Tibial nerve (tissue), 3 donors: Measurements from ENCODE around the gene MBP.
"Not testable (repeated sequence)": the region's sequence is repeated elsewhere in the genome, so short reads cannot be mapped to it uniquely, and the experiment has no call there.

Source experiments
- POLR2A ChIP-seq, 2 donors: fragments of 450-650 bp; IDR thresholded peaks; one replicate each; pipeline ENCODE4 v1.6.1; 2017; ENCODE audit warnings: antibody characterized with exemption in 2 of 2, mild to moderate bottlenecking in 2 of 2, moderate library complexity in 2 of 2
- TF ChIP-seq, protein P1 (sequence below), 5 experiments: fragments of 200-600 bp in 3 of 5; fragments of 450-650 bp in 2 of 5; sonication (generic) in 3 of 5; IDR thresholded peaks; one replicate each; pipeline ENCODE4 v1.5.1; 2016 to 2019; ENCODE audit warnings: antibody characterized with exemption in 5 of 5, mild to moderate bottlenecking in 3 of 5, moderate library complexity in 2 of 5

GRCh38 chr18:77021478-77021877 lies 111.1 kb downstream of the MBP start:
- TF ChIP-seq, protein P1, sequence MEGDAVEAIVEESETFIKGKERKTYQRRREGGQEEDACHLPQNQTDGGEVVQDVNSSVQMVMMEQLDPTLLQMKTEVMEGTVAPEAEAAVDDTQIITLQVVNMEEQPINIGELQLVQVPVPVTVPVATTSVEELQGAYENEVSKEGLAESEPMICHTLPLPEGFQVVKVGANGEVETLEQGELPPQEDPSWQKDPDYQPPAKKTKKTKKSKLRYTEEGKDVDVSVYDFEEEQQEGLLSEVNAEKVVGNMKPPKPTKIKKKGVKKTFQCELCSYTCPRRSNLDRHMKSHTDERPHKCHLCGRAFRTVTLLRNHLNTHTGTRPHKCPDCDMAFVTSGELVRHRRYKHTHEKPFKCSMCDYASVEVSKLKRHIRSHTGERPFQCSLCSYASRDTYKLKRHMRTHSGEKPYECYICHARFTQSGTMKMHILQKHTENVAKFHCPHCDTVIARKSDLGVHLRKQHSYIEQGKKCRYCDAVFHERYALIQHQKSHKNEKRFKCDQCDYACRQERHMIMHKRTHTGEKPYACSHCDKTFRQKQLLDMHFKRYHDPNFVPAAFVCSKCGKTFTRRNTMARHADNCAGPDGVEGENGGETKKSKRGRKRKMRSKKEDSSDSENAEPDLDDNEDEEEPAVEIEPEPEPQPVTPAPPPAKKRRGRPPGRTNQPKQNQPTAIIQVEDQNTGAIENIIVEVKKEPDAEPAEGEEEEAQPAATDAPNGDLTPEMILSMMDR (IDR thresholded peaks at IDR 0.05) = not testable (repeated sequence)
- TF ChIP-seq POLR2A (IDR thresholded peaks at IDR 0.05) = not testable (repeated sequence)
